ENCODE data around the gene POLDIP2.

The POLDIP2 gene

GRCh38 chr17:28365487-28365886 is 8.2 kb upstream of the POLDIP2 start:
- no peaks in the 10 kb centered on the region for H3K9me2 ChIP-seq (replicated peaks; ENCODE audit: insufficient read depth, low read length)
- no peak overlapping the region for H3K4me3 ChIP-seq (ENCODE audit: insufficient read depth, low read length, poor library complexity, severe bottlenecking)
- no peaks in the 10 kb centered on the region for H3K79me2 ChIP-seq (ENCODE audit: insufficient read depth, low read length)
- H3K36me3 ChIP-seq (ENCODE audit: low read length), result no peaks in the 10 kb centered on the region
- no peak overlapping the region for H3K27ac ChIP-seq (ENCODE audit: low read depth, low read length)
- H3K27me3 ChIP-seq (ENCODE audit: low read length), result no peaks in the 10 kb centered on the region
- no peak overlapping the region for H3K9ac ChIP-seq (ENCODE audit: low read length)
- peaks cover 3% of the 10 kb centered on the region for H3F3A ChIP-seq (ENCODE audit: insufficient read depth)
- no peaks in the 10 kb centered on the region for H4K20me1 ChIP-seq (ENCODE audit: low read depth, low read length)
- TF ChIP-seq CTCF (IDR thresholded peaks at IDR 0.05; ENCODE audit: insufficient read depth, low read length, poor library complexity, severe bottlenecking), result no peak
- TF ChIP-seq EZH2phosphoT487 (conservative IDR thresholded peaks at IDR 0.05; ENCODE audit: low read length), result no peak
- no peak overlapping the region for H2AFZ ChIP-seq (ENCODE audit: low read depth, low read length, severe bottlenecking)
- no peak overlapping the region for H3K4me2 ChIP-seq (ENCODE audit: low read depth, low read length, poor library complexity, severe bottlenecking)
- H3K9me3 ChIP-seq (ENCODE audit: insufficient read depth, low read length), result no peaks in the 10 kb centered on the region

GRCh38 chr17:28364665-28365363 is 7.5 kb upstream of the POLDIP2 start, which contains the start of gene SEBOX:
Gene SEBOX, minus strand, starts transcription at chr17:28365199. Its CDS starts 48 bp downstream, at chr17:28365151.
- no peak for TF ChIP-seq CTCF (IDR thresholded peaks at IDR 0.05; ENCODE audit: insufficient read depth, low read length, poor library complexity, severe bottlenecking)
- no peak for TF ChIP-seq EZH2phosphoT487 (conservative IDR thresholded peaks at IDR 0.05; ENCODE audit: low read length)
- Histone ChIP-seq H3K9me3 (ENCODE audit: insufficient read depth, low read length) (no peaks in the 10 kb centered on the region), H4K20me1 (ENCODE audit: low read depth, low read length) (no peaks in the 10 kb centered on the region)

GRCh38 chr17:28363776-28364650 is 6.7 kb upstream of the POLDIP2 start:
- Histone ChIP-seq H3K27me3 (ENCODE audit: low read length) (no peaks in the 10 kb centered on the region), H3K9me3 (ENCODE audit: insufficient read depth, low read length) (no peaks in the 10 kb centered on the region)

More at GRCh38 chr17:28364665-28365363, 7.5 kb upstream of the POLDIP2 start, which contains the start of gene SEBOX:
- no peaks in the 10 kb centered on the region for H3K79me2 ChIP-seq (ENCODE audit: insufficient read depth, low read length)
- no peak within 1 kb of the TSS for H3K4me2 ChIP-seq (ENCODE audit: low read depth, low read length, poor library complexity, severe bottlenecking)
- no peaks in the 10 kb centered on the region for H3K9me2 ChIP-seq (replicated peaks; ENCODE audit: insufficient read depth, low read length)
- H3F3A ChIP-seq (ENCODE audit: insufficient read depth), result no peaks in the 10 kb centered on the region
- no peak within 1 kb of the TSS for H2AFZ ChIP-seq (ENCODE audit: low read depth, low read length, severe bottlenecking)
- H3K27me3 ChIP-seq (ENCODE audit: low read length), result no peaks in the 10 kb centered on the region
- H3K36me3 ChIP-seq (ENCODE audit: low read length), result no peaks in the 10 kb centered on the region
- H3K4me3 ChIP-seq (ENCODE audit: insufficient read depth, low read length, poor library complexity, severe bottlenecking), result no peak within 1 kb of the TSS
- no peak within 1 kb of the TSS for H3K9ac ChIP-seq (ENCODE audit: low read length)
- H3K27ac ChIP-seq (ENCODE audit: low read depth, low read length), result no peak within 1 kb of the TSS

More at GRCh38 chr17:28363776-28364650, 6.7 kb upstream of the POLDIP2 start:
- no peaks in the 10 kb centered on the region for H4K20me1 ChIP-seq (ENCODE audit: low read depth, low read length)
- no peak overlapping the region for H3K4me3 ChIP-seq (ENCODE audit: insufficient read depth, low read length, poor library complexity, severe bottlenecking)
- no peaks in the 10 kb centered on the region for H3F3A ChIP-seq (ENCODE audit: insufficient read depth)
- TF ChIP-seq EZH2phosphoT487 (conservative IDR thresholded peaks at IDR 0.05; ENCODE audit: low read length) (no peak), CTCF (IDR thresholded peaks at IDR 0.05; ENCODE audit: insufficient read depth, low read length, poor library complexity, severe bottlenecking) (no peak)
- no peak overlapping the region for H3K4me2 ChIP-seq (ENCODE audit: low read depth, low read length, poor library complexity, severe bottlenecking)
- no peak overlapping the region for H3K9ac ChIP-seq (ENCODE audit: low read length)
- H3K79me2 ChIP-seq (ENCODE audit: insufficient read depth, low read length), result no peaks in the 10 kb centered on the region
- H3K9me2 ChIP-seq (replicated peaks; ENCODE audit: insufficient read depth, low read length), result no peaks in the 10 kb centered on the region
- H2AFZ ChIP-seq (ENCODE audit: low read depth, low read length, severe bottlenecking), result no peak overlapping the region
- H3K27ac ChIP-seq (ENCODE audit: low read depth, low read length), result no peak overlapping the region
- no peaks in the 10 kb centered on the region for H3K36me3 ChIP-seq (ENCODE audit: low read length)
